Stimulated activated CD4-positive, alpha-beta T cell treated with anti-CD3 and anti-CD28 coated beads, Interleukin-12 subunit alpha, Interleukin-12 subunit beta, amount 100 ng/mL, for 24 hours (primary cell): ENCODE results near the gene EFEMP2.

Experiments used
- DNase-seq, 2 experiments: peaks; one replicate each; pipeline ENCODE4 v3.0.0-alpha.2; 2020; ENCODE audit warnings: low read depth in 2 of 2

Gene EFEMP2

GRCh38 chr11:65866509-65867283 is 5.9 kb downstream of the EFEMP2 start:
- DNase-seq: no peak

GRCh38 chr11:65865550-65866172 is 6.9 kb downstream of the EFEMP2 start:
- DNase-seq: no peak

GRCh38 chr11:65864706-65865471 is 7.7 kb downstream of the EFEMP2 start:
- DNase-seq: no peak

GRCh38 chr11:65863889-65864705 is 8.5 kb downstream of the EFEMP2 start:
- DNase-seq: no peak

- DNase-seq: no peak
These were observed 9.4 kb downstream of the EFEMP2 start for GRCh38 chr11:65862941-65863888.

GRCh38 chr11:65862191-65862735 is 10.3 kb downstream of the EFEMP2 start:
- no peak for DNase-seq

- DNase-seq: no peak
These were observed 10.9 kb downstream of the EFEMP2 start for GRCh38 chr11:65861533-65862183.

- no peak for DNase-seq
These were observed 11.5 kb downstream of the EFEMP2 start for GRCh38 chr11:65861165-65861505.

GRCh38 chr11:65860278-65861164 is 12.1 kb downstream of the EFEMP2 start, which contains the start of gene MUS81:
TSS of gene MUS81 (plus strand) at chr11:65860433. CDS start at chr11:65860754, 321 bp downstream.
- DNase-seq: peak; percentile 90 to 95

- DNase-seq: peak in 1 of 2 experiments; percentile 37
These were observed 12.8 kb downstream of the EFEMP2 start for GRCh38 chr11:65859812-65860277.

GRCh38 chr11:65859095-65859811 is 13.3 kb downstream of the EFEMP2 start:
- DNase-seq: peak; percentile 93 to 98

- no peak for DNase-seq
These were observed 13.9 kb downstream of the EFEMP2 start for GRCh38 chr11:65858681-65859087.

GRCh38 chr11:65857853-65858680 is 14.5 kb downstream of the EFEMP2 start, which contains the start of gene CFL1:
TSS of gene CFL1 (minus strand) at chr11:65858180. CDS start at chr11:65858099, 81 bp downstream.
- DNase-seq: peak; percentile 94 to 95

- DNase-seq: peak in 1 of 2 experiments; percentile 43
These were observed 15.1 kb downstream of the EFEMP2 start for GRCh38 chr11:65857500-65857852.

- DNase-seq: peak; percentile 55 to 79
These were observed 15.7 kb downstream of the EFEMP2 start for GRCh38 chr11:65856689-65857499.

- DNase-seq: no peak
These were observed 16.7 kb downstream of the EFEMP2 start for GRCh38 chr11:65855927-65856363.
